Stimulated activated CD8-positive, alpha-beta memory T cell treated with anti-CD3 and anti-CD28 coated beads, Interleukin-15, amount 100 ng/mL, for 4 hours (primary cell): Measurements from ENCODE around the gene PDPK1.
"Not testable (repeated sequence)": the region's sequence is repeated elsewhere in the genome, so short reads cannot be mapped to it uniquely, and the experiment has no call there.

Experiments used
- DNase-seq, 2 donors: peaks; one replicate each; pipeline ENCODE4 v3.0.0-alpha.2; 2020; ENCODE audit warnings: low read depth in 2 of 2

Gene PDPK1

GRCh38 chr16:2523801-2524231, 14.0 kb upstream of the PDPK1 start:
- DNase-seq = no peak

- no peak for DNase-seq
These were observed 13.4 kb upstream of the PDPK1 start for GRCh38 chr16:2524339-2524938.

GRCh38 chr16:2526135-2526534, 11.7 kb upstream of the PDPK1 start:
- no peak for DNase-seq

DNA sequence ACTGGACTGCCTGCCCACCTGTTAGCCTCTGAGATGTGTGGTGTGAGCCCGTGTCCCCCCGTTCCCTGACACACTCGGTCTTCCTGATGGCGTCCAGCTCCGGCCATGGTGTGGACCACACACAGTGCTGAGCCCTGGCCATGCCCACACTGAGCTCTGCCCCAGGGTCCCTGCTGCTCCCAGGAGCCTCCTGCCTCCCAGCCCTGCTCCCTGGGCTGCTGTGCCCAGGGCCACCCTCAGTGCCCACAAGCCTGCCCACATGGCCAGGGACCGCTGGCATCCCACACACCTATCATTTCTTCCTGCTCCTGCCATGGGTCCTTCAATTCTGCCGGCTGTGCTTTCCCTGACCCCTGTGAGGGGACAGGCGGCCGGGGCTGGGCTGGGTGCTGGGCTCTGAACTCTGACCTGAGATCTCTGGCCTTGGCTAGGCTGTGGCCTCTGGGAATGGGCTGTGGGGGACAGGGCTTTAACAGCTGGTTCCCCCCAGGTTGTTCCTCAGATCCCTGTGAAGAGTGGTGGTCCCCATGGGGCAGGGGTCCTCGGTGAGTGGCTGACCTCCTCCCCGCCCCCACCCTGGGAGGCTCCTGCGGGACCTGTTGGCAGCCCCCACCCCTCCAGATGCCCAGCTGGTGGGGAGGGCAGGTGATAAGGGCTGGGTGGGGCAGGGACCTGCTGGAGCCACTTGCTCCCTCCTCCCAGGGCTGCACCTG, 10.6 kb upstream of the PDPK1 start:
- DNase-seq = no peak

- DNase-seq = no peak
These were observed 10.1 kb upstream of the PDPK1 start for GRCh38 chr16:2527784-2528100.

DNA sequence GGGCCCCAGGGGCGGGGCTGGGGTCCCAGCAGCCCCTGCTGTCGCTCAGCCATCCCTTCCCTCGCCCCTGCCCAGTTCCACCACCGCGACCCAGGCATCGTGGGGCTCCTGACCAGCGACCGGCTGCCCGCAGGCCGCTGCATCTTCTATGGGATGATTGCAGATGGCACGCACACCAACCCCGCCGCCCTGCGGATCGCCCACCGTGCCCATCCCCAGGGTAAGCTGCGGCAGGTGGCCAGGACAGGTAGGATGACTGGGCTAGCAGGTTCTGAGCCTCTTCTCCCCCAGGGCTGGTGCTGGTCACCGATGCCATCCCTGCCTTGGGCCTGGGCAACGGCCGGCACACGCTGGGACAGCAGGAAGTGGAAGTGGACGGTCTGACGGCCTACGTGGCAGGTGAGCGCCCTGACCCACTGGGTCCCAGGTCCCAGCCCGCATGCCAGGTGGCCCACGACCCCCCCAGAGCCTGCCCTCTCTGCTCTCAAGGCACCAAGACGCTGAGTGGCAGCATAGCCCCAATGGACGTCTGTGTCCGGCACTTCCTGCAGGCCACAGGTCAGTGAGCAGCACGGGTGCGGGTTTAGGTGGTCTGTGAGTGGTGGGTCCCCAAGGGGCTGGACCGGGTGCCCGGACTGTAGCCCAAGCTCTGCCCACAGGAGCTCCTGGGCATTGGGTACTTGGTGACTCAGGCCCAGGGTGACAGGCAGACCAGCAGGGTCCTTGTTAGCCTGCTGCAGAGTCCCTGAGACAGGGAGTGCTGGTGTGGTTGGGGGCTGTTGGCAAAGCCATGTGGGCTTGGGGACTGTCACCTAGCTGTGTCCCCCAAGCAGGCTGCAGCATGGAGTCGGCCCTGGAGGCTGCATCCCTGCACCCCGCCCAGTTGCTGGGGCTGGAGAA, 9.4 kb upstream of the PDPK1 start:
- no peak for DNase-seq

- no peak for DNase-seq
These were observed 8.5 kb upstream of the PDPK1 start for GRCh38 chr16:2529061-2529931.

DNA sequence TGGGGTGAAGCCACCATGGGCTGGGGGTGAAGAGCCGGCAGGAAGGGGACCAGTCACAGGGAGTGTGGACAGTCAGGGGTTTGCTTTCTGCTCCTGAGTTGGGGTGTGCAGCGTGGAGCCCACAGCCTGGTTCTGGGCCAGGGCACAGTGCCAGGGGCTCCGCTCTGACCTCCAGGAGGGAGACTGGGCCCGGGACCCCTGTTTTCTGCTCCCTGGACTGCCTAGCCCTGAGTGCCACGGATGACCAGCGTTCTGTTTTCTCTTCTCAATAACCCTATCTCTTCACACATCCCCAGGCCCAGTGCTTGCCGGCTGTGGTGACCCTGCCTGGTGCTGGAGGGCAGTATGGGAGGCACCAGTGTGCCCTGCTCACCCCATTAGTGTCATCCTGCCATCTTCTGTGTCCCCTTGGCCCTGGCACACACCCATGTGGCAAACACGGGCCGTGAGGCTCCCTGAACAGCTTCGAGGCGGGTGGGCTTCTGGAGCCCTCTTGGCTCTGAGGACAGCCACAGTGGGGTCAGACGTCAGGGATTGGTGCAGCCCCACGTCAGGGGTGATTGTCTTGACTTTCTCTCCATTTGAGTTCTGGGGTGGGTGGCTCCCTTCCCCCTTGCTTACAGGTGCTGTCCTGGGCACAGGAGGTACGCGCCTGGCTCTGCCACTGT, 7.7 kb upstream of the PDPK1 start:
- no peak for DNase-seq

DNA sequence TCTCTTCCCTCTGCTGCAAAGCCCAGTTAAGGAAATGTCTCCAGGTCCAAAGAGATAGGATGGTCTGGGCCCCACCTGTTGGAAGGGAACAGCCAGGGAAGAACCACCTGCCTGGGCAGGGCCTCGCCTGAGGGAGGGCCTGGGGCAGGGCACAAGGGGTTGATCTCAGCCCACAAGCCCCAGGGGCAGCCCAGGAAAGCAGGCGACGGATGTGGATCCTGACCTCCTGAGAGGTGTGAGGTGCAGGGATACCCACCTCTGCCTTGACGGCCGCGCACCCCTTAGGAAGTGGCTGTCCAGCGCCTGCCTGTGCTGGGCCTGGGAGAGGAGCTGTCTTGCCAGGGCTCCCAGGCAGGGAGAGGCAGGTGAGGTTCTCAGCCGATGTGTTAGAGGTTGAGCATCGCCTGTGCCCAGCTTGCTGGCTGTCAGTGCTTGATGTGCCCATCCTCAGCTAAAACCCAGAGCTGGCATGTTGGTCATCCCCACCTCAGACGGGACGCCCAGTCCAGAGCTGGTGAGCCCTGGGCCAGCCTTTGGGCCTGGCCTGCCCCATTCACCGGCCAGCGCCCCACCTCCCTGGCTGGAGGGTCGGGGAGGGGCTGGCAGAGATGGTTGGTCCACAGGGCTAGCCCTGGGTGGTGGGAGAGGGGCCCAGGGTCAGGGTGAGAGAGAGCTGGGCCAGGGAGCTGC, 7.0 kb upstream of the PDPK1 start:
- DNase-seq = no peak

- DNase-seq = no peak
These were observed 6.5 kb upstream of the PDPK1 start, which contains the start of gene CEMP1 for GRCh38 chr16:2531371-2531695. CEMP1 (minus strand) TSS chr16:2531408; CDS start chr16:2531073, 335 bp downstream.

- DNase-seq = peak; percentile 94 to 97
These were observed 5.9 kb upstream of the PDPK1 start for GRCh38 chr16:2531696-2532493.

GRCh38 chr16:2532494-2533141, 5.2 kb upstream of the PDPK1 start:
- DNase-seq = peak in 1 of 2 donors; percentile 23

DNA sequence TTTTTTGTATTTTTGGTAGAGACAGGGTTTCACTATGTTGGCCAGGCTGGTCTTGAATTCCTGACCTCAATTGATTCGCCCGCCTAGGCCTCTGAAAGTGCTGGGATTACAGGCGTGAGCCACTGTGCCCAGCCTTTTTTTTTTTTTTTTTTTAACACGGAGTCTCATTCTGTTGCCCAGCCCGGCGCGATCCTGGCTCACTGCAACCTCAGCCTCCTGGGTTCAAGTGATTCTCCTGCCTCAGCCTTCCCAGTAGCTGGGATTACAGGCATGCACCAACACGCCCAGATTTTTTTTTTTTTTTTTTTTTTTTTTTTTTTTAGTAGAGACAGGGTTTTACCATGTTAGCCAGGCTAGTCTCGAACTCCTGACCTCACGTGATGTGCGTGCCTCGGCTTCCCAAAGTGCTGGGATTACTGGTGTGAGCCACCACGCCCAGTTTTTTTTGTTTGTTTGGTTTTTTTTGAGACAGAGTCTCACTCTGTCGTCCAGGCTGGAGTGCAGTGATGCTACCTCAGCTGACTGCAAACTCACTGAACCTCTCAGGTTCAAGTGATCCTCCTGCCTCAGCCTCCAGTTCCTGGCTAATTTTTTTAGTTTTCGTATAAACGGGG, 4.6 kb upstream of the PDPK1 start:
- DNase-seq = not testable (repeated sequence)

- no peak for DNase-seq
These were observed 3.9 kb upstream of the PDPK1 start for GRCh38 chr16:2533912-2534311.

- DNase-seq = not testable (repeated sequence)
These were observed 3.5 kb upstream of the PDPK1 start for GRCh38 chr16:2534335-2534734.

GRCh38 chr16:2535625-2536013, 2.2 kb upstream of the PDPK1 start:
- no peak for DNase-seq

DNA sequence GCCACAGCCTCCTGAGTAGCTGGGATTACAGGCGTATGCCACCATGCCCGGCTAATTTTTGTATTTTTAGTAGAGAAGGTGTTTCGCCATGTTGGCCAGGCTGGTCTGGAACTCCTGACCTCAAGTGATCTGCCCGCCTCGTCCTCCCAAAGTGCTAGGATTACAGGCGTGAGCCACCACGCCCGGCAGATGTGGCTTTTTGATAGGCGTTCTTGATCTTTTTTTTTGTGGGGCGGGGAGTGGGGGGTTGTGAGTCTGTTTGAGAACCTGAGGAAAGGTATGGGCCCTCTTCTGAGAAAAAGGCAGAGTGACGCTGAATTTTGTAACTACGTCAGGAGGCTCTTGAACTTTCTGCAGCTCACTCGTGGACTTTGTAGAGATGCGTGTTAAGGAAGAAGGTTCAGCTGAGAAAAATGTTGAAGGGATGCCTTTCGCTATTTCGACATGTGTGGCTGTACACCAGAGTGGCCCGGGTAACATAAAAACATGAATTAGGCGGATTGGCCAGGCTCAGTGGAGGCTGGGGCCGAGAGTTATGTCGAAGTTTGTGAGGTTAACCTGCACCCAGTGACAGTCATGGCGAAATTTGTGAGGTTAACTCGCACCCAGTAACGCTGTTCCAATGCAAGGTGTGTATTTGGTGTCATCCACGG, 1.5 kb downstream of the PDPK1 start:
- not testable (repeated sequence) for DNase-seq

GRCh38 chr16:2539845-2540458, 2.1 kb downstream of the PDPK1 start:
- DNase-seq = not testable (repeated sequence)
